GM19099 (cell line): ENCODE results near the gene INPP4B.

Experiments
- POLR2A ChIP-seq: IDR thresholded peaks from 3 replicates; pipeline ENCODE4 v1.6.1; 2011; ENCODE audit warnings: low read depth; ENCODE audit not compliant: insufficient read length; ENCODE audit errors: extremely low read depth

The INPP4B gene

GRCh38 chr4:142663828-142664227, 182.3 kb downstream of the INPP4B start:
- TF ChIP-seq POLR2A = no peak

- no peak for TF ChIP-seq POLR2A
These were observed 185.4 kb downstream of the INPP4B start for GRCh38 chr4:142660728-142661127.

DNA sequence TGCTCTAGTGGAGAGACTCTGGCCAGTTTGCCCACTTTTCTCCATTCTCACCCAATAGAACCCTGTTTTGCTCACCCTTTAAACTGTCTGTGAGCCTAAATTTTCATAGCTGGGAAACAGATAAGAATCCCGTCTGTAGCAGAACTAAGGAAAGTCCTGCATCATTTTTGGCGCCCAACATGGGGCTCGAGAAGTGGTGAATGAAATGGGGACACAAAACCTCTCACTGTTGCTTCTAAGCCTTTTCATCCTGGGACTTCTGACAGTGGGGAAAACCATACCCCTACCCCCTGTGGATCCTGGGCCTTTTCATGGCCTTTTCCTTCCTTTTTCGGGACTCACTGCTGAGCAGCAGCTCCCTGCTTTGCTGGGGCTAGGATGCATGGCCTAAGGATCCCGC, 189.9 kb downstream of the INPP4B start:
- TF ChIP-seq POLR2A = no peak

GRCh38 chr4:142648378-142648777, 197.7 kb downstream of the INPP4B start:
- TF ChIP-seq POLR2A = no peak

GRCh38 chr4:142645475-142646108, 200.5 kb downstream of the INPP4B start:
- TF ChIP-seq POLR2A = no peak

DNA sequence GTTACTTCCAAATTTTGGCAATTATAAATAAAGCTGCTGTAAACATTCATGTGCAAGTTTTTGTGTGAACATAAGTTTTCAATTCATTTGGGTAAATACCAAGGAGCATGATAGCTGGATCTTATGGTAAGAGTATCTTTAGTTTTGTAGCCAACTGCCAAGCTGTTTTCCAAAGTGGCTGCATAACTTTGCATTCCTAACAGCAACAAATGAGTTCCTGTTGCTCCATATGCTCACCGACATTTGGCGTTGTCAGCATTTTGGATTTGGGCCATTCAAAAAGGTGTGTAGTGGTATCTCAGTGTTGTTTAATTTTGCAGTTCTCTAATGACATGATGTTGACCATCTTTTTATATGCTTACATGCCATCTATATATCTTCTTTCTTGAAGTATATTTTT, 208.5 kb downstream of the INPP4B start:
- no peak for TF ChIP-seq POLR2A

DNA sequence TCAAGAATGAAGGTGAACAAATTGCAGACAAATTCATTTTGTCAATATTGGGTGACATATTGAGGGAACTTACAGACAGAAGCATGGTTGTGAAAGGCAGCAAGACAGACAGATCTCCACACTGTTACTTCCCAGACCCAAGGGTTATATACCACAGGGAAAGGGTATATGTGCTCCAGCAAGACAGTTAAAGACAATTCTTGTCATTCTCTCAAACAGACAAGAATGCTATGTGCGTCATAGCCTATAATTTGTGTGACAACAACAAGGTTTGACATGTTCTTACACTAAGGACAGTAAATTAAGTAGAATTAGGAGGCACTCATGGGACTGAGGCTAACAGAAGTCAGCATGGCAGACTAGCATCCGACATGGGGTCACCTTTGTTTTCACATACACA, 214.3 kb downstream of the INPP4B start:
- TF ChIP-seq POLR2A = no peak

DNA sequence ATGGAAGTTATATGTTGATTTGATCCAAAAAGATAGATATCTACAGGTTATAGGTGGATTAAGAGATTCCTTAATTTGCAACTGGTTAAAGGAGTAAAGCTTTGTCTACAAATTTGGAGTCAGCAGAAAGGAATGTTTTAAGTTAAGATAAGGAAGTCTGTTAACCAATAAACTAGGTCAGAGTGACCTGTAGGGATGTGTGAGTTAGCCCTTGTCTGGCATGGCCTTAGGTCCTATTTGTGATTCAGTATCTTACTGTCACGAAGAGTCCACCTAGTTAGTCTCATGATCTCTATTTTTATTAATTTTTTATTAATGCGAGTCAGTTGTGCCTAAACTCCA, 230.8 kb downstream of the INPP4B start:
- TF ChIP-seq POLR2A = no peak

GRCh38 chr4:142614621-142615323, 231.3 kb downstream of the INPP4B start:
- TF ChIP-seq POLR2A = no peak

- no peak for TF ChIP-seq POLR2A
These were observed 238.1 kb downstream of the INPP4B start for GRCh38 chr4:142607976-142608375.

- no peak for TF ChIP-seq POLR2A
These were observed 245.1 kb downstream of the INPP4B start for GRCh38 chr4:142600952-142601351.

- no peak for TF ChIP-seq POLR2A
These were observed 248.0 kb downstream of the INPP4B start for GRCh38 chr4:142598132-142598531.

- TF ChIP-seq POLR2A = no peak
These were observed 249.5 kb downstream of the INPP4B start for GRCh38 chr4:142596595-142596994.

GRCh38 chr4:142596121-142596520, 250.0 kb downstream of the INPP4B start:
- TF ChIP-seq POLR2A = no peak

DNA sequence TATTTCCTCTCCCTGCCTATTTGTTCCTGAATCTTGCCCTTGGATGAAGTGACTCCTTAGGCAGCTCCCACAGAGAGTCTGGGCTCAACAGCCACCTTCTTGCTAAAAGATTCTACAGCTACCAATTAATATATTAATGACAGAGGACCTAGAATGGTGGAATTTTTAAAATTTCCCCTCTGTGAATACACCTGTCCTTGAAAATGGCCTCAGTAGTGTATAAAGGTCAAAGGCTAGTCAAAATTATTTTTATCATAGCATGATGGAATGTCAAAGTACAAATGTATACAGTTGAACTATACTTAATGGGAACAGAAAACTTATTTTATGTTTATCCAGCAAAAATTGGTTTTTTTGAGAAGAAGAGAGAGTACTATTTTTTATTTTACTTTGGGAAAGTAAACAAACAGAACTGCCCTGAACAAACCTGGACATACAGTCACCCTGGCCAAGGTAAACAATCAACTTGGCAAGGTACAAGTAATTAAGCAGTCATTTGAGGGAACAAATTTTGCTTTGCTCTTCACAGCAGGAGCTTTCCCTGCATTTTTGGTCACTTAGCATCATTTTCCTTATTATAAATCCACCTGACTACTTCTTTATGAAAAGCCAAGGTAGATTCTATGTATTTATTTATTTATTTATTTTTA, 250.8 kb downstream of the INPP4B start:
- TF ChIP-seq POLR2A = no peak

- TF ChIP-seq POLR2A = no peak
These were observed 260.7 kb downstream of the INPP4B start for GRCh38 chr4:142585411-142585810.
